Measurements from ENCODE around the gene FEM1B. TPM values are rescaled to one million over a fixed set of nuclear protein-coding genes. Genes with fewer than 3 reads are reported as not detected.

FEM1B gene
- total and polyA plus RNA-seq, 2 experiments from 2014 or later, result 11.9 to 62.8 TPM

DNA sequence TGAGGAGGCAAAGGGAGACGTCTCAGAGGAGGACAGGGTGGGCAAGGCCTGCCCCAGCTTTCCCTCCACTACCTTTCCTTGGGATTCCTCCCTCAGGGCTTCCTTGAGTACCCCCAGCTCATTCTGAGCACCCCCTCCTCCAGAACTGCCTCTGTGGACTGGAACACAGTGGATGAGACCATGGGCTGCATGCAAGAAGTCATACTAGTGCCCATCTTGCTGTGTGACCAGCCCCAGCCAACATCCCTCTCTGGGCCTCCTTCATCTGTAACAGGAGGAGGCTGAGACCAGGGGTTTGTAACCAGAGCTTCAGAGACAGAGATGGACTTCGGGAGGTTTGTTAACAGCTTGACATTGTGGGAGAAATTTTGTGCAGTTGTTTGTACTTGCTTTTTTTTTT lies 25.6 kb downstream of the FEM1B start:
- Histone ChIP-seq H2AFZ (no peak overlapping the region), H3K36me3 (replicated peaks; ENCODE audit: insufficient read depth, low read depth) (no peaks in the 10 kb centered on the region), H3K27ac (no peak overlapping the region), H3K9me3 (ENCODE audit: low read depth) (no peaks in the 10 kb centered on the region), H4K20me1 (ENCODE audit: insufficient read depth, poor library complexity, severe bottlenecking) (no peaks in the 10 kb centered on the region), H3K9me2 (replicated peaks; ENCODE audit: insufficient read depth) (no peaks in the 10 kb centered on the region), H3K27me3 (no peaks in the 10 kb centered on the region), H3K4me3 (no peak overlapping the region), H3K79me2 (no peaks in the 10 kb centered on the region), H3K4me1 (ENCODE audit: insufficient read depth) (peaks cover 8% of the 10 kb centered on the region), H3K4me2 (no peak overlapping the region)
- no peak for DNase-seq (ENCODE audit: low spot score)
- TF ChIP-seq EZH2phosphoT487 (IDR thresholded peaks at IDR 0.05; ENCODE audit: low read depth, severe bottlenecking, unreplicated experiment), result no peak
- no peak for TF ChIP-seq EZH2 (IDR thresholded peaks at IDR 0.05; ENCODE audit: borderline replicate concordance)
- TF ChIP-seq, protein P1, sequence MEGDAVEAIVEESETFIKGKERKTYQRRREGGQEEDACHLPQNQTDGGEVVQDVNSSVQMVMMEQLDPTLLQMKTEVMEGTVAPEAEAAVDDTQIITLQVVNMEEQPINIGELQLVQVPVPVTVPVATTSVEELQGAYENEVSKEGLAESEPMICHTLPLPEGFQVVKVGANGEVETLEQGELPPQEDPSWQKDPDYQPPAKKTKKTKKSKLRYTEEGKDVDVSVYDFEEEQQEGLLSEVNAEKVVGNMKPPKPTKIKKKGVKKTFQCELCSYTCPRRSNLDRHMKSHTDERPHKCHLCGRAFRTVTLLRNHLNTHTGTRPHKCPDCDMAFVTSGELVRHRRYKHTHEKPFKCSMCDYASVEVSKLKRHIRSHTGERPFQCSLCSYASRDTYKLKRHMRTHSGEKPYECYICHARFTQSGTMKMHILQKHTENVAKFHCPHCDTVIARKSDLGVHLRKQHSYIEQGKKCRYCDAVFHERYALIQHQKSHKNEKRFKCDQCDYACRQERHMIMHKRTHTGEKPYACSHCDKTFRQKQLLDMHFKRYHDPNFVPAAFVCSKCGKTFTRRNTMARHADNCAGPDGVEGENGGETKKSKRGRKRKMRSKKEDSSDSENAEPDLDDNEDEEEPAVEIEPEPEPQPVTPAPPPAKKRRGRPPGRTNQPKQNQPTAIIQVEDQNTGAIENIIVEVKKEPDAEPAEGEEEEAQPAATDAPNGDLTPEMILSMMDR (IDR thresholded peaks at IDR 0.05; ENCODE audit: poor library complexity), result no peak
- 58% methylated on average over 2 of the region's 2 CpGs for WGBS (ENCODE audit: low lambda C conversion rate, missing lambda C conversion rate)

DNA sequence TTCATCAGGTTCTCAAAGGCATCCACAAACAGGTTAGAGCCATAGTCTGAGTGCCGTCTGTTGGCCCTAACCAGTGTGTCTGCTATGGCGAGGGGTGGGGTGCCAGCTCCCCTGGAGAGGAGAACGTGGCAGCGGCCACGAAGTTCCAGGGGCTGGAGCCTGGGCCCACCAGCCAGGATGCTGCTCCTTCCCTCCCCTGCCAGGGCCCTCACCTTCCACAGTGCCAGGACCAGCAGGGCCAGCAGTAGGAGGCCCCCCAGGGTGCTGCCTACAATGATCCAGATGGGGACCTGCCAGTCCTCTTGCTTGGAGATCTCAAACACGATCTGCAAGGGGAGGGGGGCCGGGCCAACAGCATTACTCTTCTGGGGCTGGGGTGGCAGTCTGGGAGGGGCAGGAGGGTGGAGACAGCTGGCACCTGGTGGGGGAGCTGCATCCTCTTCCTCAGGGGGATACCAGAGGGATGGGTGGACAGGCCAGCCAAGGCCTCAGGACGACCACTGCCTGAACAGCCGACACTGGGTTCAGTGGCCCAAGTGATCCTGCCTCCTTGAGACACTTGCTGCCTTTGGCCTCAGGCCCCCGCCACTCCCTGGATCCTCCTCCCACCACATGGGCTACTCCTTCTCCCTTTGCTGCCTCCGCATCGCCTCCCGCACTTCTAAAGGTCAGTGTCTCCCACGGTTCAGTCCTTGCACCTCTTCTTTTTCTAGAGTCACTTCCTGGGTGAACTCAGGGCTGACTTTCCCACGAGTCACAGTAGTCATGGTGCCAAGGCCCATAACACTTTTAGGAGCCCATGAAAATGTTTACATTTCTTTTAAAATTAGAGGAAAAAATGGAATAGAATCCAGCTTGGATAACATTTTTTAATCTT lies 26.3 kb downstream of the FEM1B start:
- Histone ChIP-seq H3K9me2 (replicated peaks; ENCODE audit: insufficient read depth) (no peaks in the 10 kb centered on the region), H3K27me3 (no peaks in the 10 kb centered on the region), H2AFZ (no peak overlapping the region), H3K4me1 (ENCODE audit: insufficient read depth) (peaks cover 8% of the 10 kb centered on the region), H3K79me2 (no peaks in the 10 kb centered on the region), H3K4me3 (no peak overlapping the region), H3K4me2 (no peak overlapping the region), H3K36me3 (replicated peaks; ENCODE audit: insufficient read depth, low read depth) (no peaks in the 10 kb centered on the region), H3K9me3 (ENCODE audit: low read depth) (no peaks in the 10 kb centered on the region), H4K20me1 (ENCODE audit: insufficient read depth, poor library complexity, severe bottlenecking) (no peaks in the 10 kb centered on the region), H3K27ac (no peak overlapping the region)
- 89% methylated on average over 13 of the region's 15 CpGs for WGBS (ENCODE audit: low lambda C conversion rate, missing lambda C conversion rate)
- DNase-seq (ENCODE audit: low spot score), result no peak
- TF ChIP-seq EZH2phosphoT487 (IDR thresholded peaks at IDR 0.05; ENCODE audit: low read depth, severe bottlenecking, unreplicated experiment) (no peak), EZH2 (IDR thresholded peaks at IDR 0.05; ENCODE audit: borderline replicate concordance) (no peak)
- TF ChIP-seq, protein P1 (IDR thresholded peaks at IDR 0.05; ENCODE audit: poor library complexity), result no peak

DNA sequence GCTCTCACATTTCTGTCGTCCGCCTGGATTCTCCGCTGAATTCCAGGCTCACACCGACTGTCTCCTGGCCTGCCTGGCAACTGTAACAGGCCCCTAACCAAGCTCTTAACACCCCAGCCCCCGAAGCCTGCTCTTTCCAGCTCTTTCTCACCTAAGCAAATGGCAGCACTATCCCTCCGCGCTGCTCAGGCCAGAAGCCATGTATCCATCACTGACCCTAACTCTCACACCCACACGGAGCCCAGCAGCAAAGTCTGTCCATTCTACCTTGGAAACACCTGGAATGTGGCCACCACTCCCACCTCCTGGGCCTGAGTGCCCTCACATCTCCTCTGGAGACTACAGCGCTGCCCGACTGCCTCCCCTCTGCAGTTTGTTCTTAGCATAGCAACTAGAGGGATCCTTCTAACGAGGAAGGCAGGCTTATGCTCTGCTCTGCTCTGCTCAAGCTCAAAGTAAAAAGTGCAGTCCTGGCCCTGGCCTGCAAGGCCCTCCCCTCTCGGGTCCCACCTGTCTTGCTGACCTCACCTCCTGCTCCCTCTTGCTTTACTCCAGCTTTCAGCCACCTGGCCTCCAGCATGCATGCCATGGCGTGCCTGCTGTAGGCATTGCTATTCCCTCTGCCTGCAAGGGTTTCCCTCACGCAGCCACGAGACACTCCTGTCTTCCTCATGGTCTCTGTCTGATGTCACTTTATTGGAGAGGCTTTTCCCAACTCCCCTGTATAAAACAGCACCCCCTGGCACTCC lies 27.2 kb downstream of the FEM1B start:
- DNase-seq (ENCODE audit: low spot score), result peak; percentile 40
- Histone ChIP-seq H3K79me2 (no peaks in the 10 kb centered on the region), H4K20me1 (ENCODE audit: insufficient read depth, poor library complexity, severe bottlenecking) (no peaks in the 10 kb centered on the region), H3K4me1 (ENCODE audit: insufficient read depth) (peaks cover 5% of the 10 kb centered on the region), H3K4me3 (no peak overlapping the region), H3K9me3 (ENCODE audit: low read depth) (no peaks in the 10 kb centered on the region), H3K9me2 (replicated peaks; ENCODE audit: insufficient read depth) (no peaks in the 10 kb centered on the region), H3K4me2 (no peak overlapping the region), H3K36me3 (replicated peaks; ENCODE audit: insufficient read depth, low read depth) (no peaks in the 10 kb centered on the region), H2AFZ (no peak overlapping the region), H3K27ac (no peak overlapping the region), H3K27me3 (no peaks in the 10 kb centered on the region)
- no peak for TF ChIP-seq EZH2 (IDR thresholded peaks at IDR 0.05; ENCODE audit: borderline replicate concordance)
- TF ChIP-seq, protein P1 (IDR thresholded peaks at IDR 0.05; ENCODE audit: poor library complexity), result peak; percentile 14
- 55% methylated on average over 15 of the region's 15 CpGs for WGBS (ENCODE audit: low lambda C conversion rate, missing lambda C conversion rate)
